ENCODE measurements around the gene SHLD2.
"Not testable (repeated sequence)": the region's sequence is repeated elsewhere in the genome, so short reads cannot be mapped to it uniquely, and the experiment has no call there.

SHLD2 gene

DNA sequence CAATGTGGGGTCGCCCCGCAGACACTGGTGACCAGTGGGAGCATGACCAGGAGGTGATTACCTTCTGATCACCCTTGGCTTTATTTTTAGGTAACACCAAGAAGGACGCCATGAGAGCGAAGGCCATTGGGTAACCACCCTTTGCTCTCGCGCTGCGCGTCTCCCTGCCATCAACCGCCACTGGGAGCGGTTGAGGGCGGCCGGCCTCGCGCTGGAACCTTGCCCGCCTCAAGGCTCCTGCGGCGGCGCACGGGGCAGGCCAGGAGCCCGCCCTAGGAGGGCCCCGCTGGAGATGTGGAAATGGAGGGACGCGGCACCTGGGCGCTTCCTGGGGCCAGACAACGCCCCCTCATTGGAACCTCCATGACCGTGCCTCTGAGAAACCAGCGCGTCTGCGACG, 127.8 kb downstream of the SHLD2 start:
- DNase-seq, result not testable (repeated sequence)

DNA sequence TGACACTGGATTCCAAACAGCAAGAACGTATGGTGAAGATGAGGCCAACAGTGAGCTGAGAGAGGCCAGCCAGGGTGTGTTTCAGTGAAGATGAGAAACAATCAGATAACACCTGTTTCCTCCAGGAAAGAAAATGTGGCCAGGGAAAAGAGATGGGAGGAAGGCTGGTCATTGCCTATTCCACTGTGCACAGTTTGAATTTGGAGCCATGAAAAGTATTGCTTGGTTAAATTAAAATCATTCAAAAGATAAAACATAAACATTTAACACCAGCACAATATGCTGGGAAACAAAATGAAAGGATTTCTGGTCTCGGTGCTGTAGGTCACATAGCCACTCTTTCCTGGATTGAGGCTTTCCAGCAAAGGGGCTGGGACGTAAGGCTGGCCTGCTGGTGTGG, 130.1 kb downstream of the SHLD2 start, which contains the start of gene NUTM2A:
NUTM2A (plus strand) TSS at position 301 of the 400 bp plus-strand sequence. CDS start 383 bp downstream, outside the sequence.
- DNase-seq, result not testable (repeated sequence)

DNA sequence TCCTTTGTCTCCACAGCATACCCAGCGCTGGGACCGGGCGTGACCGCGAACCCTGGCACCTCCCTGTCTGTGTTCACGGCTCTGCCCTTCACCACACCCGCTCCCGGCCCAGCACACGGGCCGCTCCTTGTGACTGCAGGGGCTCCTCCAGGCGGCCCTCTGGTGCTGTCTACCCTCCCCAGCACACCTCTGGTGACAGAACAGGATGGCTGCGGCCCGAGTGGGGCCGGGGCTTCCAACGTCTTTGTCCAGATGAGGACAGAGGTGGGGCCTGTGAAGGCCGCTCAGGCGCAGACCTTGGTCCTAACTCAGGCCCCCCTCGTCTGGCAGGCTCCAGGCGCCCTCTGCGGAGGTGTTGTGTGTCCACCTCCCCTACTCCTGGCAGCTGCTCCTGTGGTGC, 133.2 kb downstream of the SHLD2 start:
- DNase-seq, result not testable (repeated sequence)

DNA sequence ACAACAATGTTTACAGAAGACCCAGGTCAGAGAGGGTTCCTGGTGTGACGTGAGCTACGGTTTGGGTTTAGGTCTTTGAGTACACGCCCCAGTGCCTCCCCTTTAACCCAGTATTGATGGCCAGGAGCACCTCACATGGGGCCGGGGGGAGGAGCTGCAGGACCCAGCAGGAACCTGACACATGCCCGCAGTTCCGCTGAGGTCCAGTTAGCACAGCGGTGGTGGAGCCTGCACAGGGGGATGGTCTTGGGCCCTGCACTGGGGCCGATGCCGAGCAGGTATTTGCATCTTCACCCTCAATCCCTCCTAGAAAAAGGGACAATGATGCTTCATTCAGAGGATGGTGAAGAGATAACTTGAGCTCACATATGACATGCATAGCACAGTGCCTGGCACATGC, 134.2 kb downstream of the SHLD2 start:
- not testable (repeated sequence) for DNase-seq

DNA sequence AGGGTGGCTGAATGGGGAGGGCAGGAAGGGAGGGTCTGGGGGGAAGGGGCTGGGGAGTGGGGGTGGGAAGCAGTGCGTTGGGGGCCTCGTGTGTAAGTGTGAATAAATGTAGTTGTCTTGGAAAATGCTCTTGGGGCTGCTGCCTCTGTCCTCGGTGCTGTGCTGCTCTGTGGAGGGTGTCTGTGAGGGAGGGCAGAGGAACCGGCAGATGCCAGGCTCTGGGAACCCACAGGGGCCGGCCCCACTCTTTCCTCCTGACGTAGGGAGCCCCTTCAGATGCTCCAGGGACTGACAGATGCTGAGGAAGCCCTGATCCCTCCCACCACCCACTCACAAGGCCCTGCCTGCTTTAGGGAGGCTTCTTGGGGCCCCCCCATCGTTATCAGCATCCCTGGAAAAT, 139.8 kb downstream of the SHLD2 start:
- not testable (repeated sequence) for DNase-seq

DNA sequence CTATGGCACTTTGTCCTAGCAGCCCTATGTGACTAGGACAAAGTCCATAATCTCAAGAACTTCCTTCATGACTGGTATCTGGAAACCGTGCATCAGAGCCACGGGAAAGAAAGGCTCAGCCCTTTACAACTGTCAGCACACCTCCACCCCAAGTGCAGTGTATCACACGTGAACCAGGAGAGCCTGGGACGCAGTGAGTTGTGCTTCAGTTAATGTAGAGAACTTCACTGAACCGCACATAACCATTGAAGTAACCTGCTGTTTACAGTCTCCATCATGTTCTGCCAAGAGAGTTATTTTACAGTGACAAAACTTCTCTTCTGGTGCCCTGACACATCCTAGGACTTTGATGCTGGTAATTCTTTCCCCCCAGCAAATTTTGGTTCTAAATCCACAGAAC, 142.2 kb downstream of the SHLD2 start:
- not testable (repeated sequence) for DNase-seq

DNA sequence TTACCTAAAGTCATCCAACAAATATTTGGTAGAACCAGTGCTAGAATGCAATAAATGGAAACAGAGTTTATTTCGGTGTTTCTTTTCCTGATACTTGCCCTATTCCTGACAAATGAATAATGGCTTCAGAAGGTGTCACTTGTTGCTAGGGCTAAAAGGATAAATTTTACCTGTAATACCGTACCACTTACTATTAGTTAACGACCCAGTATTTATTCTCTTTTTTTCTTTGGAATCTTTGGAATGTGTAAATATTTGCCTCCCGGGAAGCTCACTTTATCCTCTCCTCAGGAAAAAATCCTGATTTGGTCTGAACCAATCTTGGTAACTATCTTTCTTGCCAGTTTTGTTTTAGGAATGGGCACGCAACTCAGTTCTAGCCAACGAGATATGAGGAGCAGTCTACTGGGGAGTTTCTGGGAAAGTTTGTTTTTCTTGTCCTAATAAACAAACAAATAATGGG, 144.4 kb downstream of the SHLD2 start:
- not testable (repeated sequence) for DNase-seq

All from NCI-H1436 (cell line).